Endodermal cell (in vitro differentiated cells): ENCODE results near the gene FTO. TPM values are rescaled to one million over a fixed set of nuclear protein-coding genes. Genes with fewer than 3 reads are reported as not detected.

Source experiments
- DNase-seq: peaks from one replicate; pipeline ENCODE4 v3.0.0-alpha.2; 2017
- H3K27ac ChIP-seq: 2 replicates; pipeline ENCODE4 v1.5.1; 2013; ENCODE audit warnings: mild to moderate bottlenecking, low read depth, low read length, moderate library complexity
- H3K27me3 ChIP-seq: 2 replicates; pipeline ENCODE4 v1.6.1; 2013; ENCODE audit warnings: mild to moderate bottlenecking, low read length, moderate library complexity; ENCODE audit not compliant: insufficient read depth, control insufficient read depth, poor library complexity, severe bottlenecking
- H3K36me3 ChIP-seq: 2 replicates; pipeline ENCODE4 v1.7.0; 2013; ENCODE audit warnings: mild to moderate bottlenecking, low read length, moderate library complexity; ENCODE audit not compliant: control insufficient read depth, insufficient read depth
- H3K4me1 ChIP-seq: one replicate; pipeline ENCODE4 v1.7.0; 2013; ENCODE audit warnings: low read length; ENCODE audit not compliant: control insufficient read depth, insufficient read depth
- H3K4me3 ChIP-seq: 2 replicates; pipeline ENCODE4 v1.5.1; 2013; ENCODE audit warnings: mild to moderate bottlenecking, low read length, moderate library complexity
- H3K9ac ChIP-seq: 2 replicates; pipeline ENCODE4 v1.6.1; 2013; ENCODE audit warnings: mild to moderate bottlenecking, low read length, moderate library complexity; ENCODE audit not compliant: poor library complexity, severe bottlenecking; ENCODE audit errors: extremely low read depth
- H3K9me3 ChIP-seq: 2 replicates; pipeline ENCODE4 v1.6.1; 2013; ENCODE audit warnings: mild to moderate bottlenecking, low read length, moderate library complexity; ENCODE audit not compliant: control insufficient read depth
- H3K27ac Mint-ChIP-seq: 2 replicates; pipeline ENCODE4 v1.8.0; 2020; ENCODE audit warnings: mixed read lengths
- H3K27me3 Mint-ChIP-seq: 2 replicates; pipeline ENCODE4 v1.8.0; 2021; ENCODE audit warnings: mild to moderate bottlenecking, mixed read lengths; ENCODE audit not compliant: insufficient read depth
- H3K36me3 Mint-ChIP-seq: 2 replicates; pipeline ENCODE4 v1.8.0; 2020; ENCODE audit warnings: low read depth, mixed read lengths
- H3K4me1 Mint-ChIP-seq: 2 replicates; pipeline ENCODE4 v1.8.0; 2020; ENCODE audit warnings: mixed read lengths
- H3K4me3 Mint-ChIP-seq: 2 replicates; pipeline ENCODE4 v1.8.0; 2020; ENCODE audit warnings: mild to moderate bottlenecking, moderate library complexity, mixed read lengths
- H3K9me3 Mint-ChIP-seq: 2 replicates; pipeline ENCODE4 v1.8.0; 2020; ENCODE audit warnings: mild to moderate bottlenecking, mixed read lengths
- WGBS, 2 experiments: methylation state at CpG; one replicate each; pipeline versions ENCODE4 v1.1.5 to v1.1.7; 2013; ENCODE audit warnings: missing lambda C conversion rate in 2 of 2, mixed read lengths in 1 of 2; ENCODE audit not compliant: insufficient coverage in 1 of 2, insufficient read length in 1 of 2; 5-methylcytosine and 5-hydroxymethylcytosine counted together
- total RNA-seq, 2 donors: library from RNA; stranded (reverse); fragmentation: NEBNext Ultra II Directional in 1 of 2; extraction: Animal tissue kit (Norgen Biotek cat#: 25700) in 1 of 2; gene quantifications; 2 replicates in 1 of 2; 3 replicates in 1 of 2; pipeline ENCODE4 v1.2.1, GENCODE V29; 2021
- TF ChIP-seq, protein P1 (sequence below): fragments of 200-600 bp; sonication (generic); conservative IDR thresholded peaks from 2 replicates; pipeline ENCODE4 v1.5.0; 2021; ENCODE audit warnings: antibody characterized with exemption, mild to moderate bottlenecking

FTO gene
- total RNA-seq, 2 donors from 2014 or later = 80.3 to 102 TPM

- no peak for DNase-seq
Observed at GRCh38 chr16:53803998-53804397, 100.0 kb downstream of the FTO start.

GRCh38 chr16:53804467-53804866, 100.5 kb downstream of the FTO start:
- no peak for DNase-seq
- Histone ChIP-seq H3K4me3 (no peak overlapping the region), H3K9ac (no peak overlapping the region), H3K4me1 (no peaks in the 10 kb centered on the region), H3K27ac (no peak overlapping the region), H3K27me3 (no peaks in the 10 kb centered on the region), H3K9me3 (no peaks in the 10 kb centered on the region), H3K36me3 (no peaks in the 10 kb centered on the region)
- Mint-ChIP-seq H3K9me3 (peaks cover 6% of the 10 kb centered on the region), H3K4me3 (no peak overlapping the region), H3K27ac (no peak overlapping the region), H3K4me1 (peaks cover 7% of the 10 kb centered on the region), H3K36me3 (no peaks in the 10 kb centered on the region), H3K27me3 (no peaks in the 10 kb centered on the region)
- 97 to 100% methylated on average over 2 to 6 of the region's 7 CpGs for WGBS, 2 experiments
- TF ChIP-seq, protein P1, sequence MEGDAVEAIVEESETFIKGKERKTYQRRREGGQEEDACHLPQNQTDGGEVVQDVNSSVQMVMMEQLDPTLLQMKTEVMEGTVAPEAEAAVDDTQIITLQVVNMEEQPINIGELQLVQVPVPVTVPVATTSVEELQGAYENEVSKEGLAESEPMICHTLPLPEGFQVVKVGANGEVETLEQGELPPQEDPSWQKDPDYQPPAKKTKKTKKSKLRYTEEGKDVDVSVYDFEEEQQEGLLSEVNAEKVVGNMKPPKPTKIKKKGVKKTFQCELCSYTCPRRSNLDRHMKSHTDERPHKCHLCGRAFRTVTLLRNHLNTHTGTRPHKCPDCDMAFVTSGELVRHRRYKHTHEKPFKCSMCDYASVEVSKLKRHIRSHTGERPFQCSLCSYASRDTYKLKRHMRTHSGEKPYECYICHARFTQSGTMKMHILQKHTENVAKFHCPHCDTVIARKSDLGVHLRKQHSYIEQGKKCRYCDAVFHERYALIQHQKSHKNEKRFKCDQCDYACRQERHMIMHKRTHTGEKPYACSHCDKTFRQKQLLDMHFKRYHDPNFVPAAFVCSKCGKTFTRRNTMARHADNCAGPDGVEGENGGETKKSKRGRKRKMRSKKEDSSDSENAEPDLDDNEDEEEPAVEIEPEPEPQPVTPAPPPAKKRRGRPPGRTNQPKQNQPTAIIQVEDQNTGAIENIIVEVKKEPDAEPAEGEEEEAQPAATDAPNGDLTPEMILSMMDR = no peak

More at GRCh38 chr16:53803998-53804397, 100.0 kb downstream of the FTO start:
- no peaks in the 10 kb centered on the region for H3K27me3 ChIP-seq
- H3K36me3 Mint-ChIP-seq = no peaks in the 10 kb centered on the region
- H3K4me3 ChIP-seq = no peak overlapping the region
- H3K27ac Mint-ChIP-seq = no peak overlapping the region
- H3K9me3 Mint-ChIP-seq = peaks cover 6% of the 10 kb centered on the region
- no peaks in the 10 kb centered on the region for H3K4me1 ChIP-seq
- no peaks in the 10 kb centered on the region for H3K27me3 Mint-ChIP-seq
- no peak overlapping the region for H3K9ac ChIP-seq
- no peak overlapping the region for H3K27ac ChIP-seq
- 85% methylated on average over 2 of the region's 2 CpGs; no CpG with 5 or more reads in 1 of the 2 experiments for WGBS, 2 experiments
- H3K4me3 Mint-ChIP-seq = no peak overlapping the region
- H3K4me1 Mint-ChIP-seq = peaks cover 7% of the 10 kb centered on the region
- no peaks in the 10 kb centered on the region for H3K36me3 ChIP-seq
- TF ChIP-seq, protein P1 = no peak
- no peaks in the 10 kb centered on the region for H3K9me3 ChIP-seq

- no peak overlapping the region for H3K4me3 ChIP-seq
- no peak overlapping the region for H3K27ac Mint-ChIP-seq
- H3K9me3 ChIP-seq = no peaks in the 10 kb centered on the region
- no peak for DNase-seq
- H3K9ac ChIP-seq = no peak overlapping the region
- no peaks in the 10 kb centered on the region for H3K27me3 ChIP-seq
- H3K36me3 ChIP-seq = no peaks in the 10 kb centered on the region
- H3K27me3 Mint-ChIP-seq = no peaks in the 10 kb centered on the region
- no peaks in the 10 kb centered on the region for H3K4me1 ChIP-seq
- H3K9me3 Mint-ChIP-seq = peaks cover 6% of the 10 kb centered on the region
- no peaks in the 10 kb centered on the region for H3K36me3 Mint-ChIP-seq
- WGBS, 2 experiments = 90% methylated on average over 2 of the region's 2 CpGs
- no peak overlapping the region for H3K27ac ChIP-seq
- no peak overlapping the region for H3K4me3 Mint-ChIP-seq
- TF ChIP-seq, protein P1 = no peak
- H3K4me1 Mint-ChIP-seq = peaks cover 7% of the 10 kb centered on the region
Observed at GRCh38 chr16:53805113-53805512, 101.2 kb downstream of the FTO start.
